GM23338 (cell line): ENCODE data around the gene C11orf98. TPM values are rescaled to one million over a fixed set of nuclear protein-coding genes. Genes with fewer than 3 reads are reported as not detected.
A peak's percentile ranks its signal among the peaks of the same experiment; 100 is the strongest.
"Not testable (repeated sequence)": the region's sequence is repeated elsewhere in the genome, so short reads cannot be mapped to it uniquely, and the experiment has no call there.

Experiments
- ATAC-seq: fragments of 200-7000 bp; cut with Tn5 transposase; 3 replicates; pipeline ENCODE4 v1.9.1; 2020
- DNase-seq: peaks from one replicate; pipeline ENCODE4 v3.0.0-alpha.2; 2015; ENCODE audit warnings: low spot score
- H2AFZ ChIP-seq: fragments of 200-600 bp; sonication (generic); 2 replicates; pipeline ENCODE4 v1.8.0; 2016; ENCODE audit warnings: antibody characterized with exemption, mild to moderate bottlenecking, moderate library complexity
- H3F3A ChIP-seq: fragments of 200-600 bp; sonication (generic); replicated peaks from 2 replicates; pipeline ENCODE4 v1.8.0; 2017; ENCODE audit warnings: antibody characterized with exemption, mixed run types, low read depth
- H3K27ac ChIP-seq: fragments of 200-600 bp; sonication (generic); 2 replicates; pipeline ENCODE4 v1.6.1; 2016; ENCODE audit warnings: low read depth
- H3K27me3 ChIP-seq: fragments of 200-600 bp; sonication (generic); 2 replicates; pipeline ENCODE4 v1.8.0; 2016; ENCODE audit warnings: mild to moderate bottlenecking, mixed run types, moderate library complexity; ENCODE audit not compliant: insufficient read depth
- H3K36me3 ChIP-seq: fragments of 200-600 bp; sonication (generic); 2 replicates; pipeline ENCODE4 v1.8.0; 2016; ENCODE audit warnings: mild to moderate bottlenecking; ENCODE audit not compliant: insufficient read depth
- H3K4me1 ChIP-seq: fragments of 200-600 bp; sonication (generic); 2 replicates; pipeline ENCODE4 v1.8.0; 2016; ENCODE audit warnings: mild to moderate bottlenecking, moderate library complexity; ENCODE audit not compliant: insufficient read depth
- H3K4me2 ChIP-seq: fragments of 200-600 bp; sonication (generic); 2 replicates; pipeline ENCODE4 v1.7.1; 2017; ENCODE audit warnings: mixed run types
- H3K4me3 ChIP-seq: fragments of 200-600 bp; sonication (generic); 2 replicates; pipeline ENCODE4 v1.6.1; 2016; ENCODE audit warnings: mixed run types
- H3K79me2 ChIP-seq: fragments of 200-600 bp; sonication (generic); replicated peaks from 2 replicates; pipeline ENCODE4 v1.8.0; 2017; ENCODE audit warnings: mild to moderate bottlenecking; ENCODE audit not compliant: insufficient read depth
- H3K9me2 ChIP-seq: fragments of 200-600 bp; sonication (generic); 2 replicates; pipeline ENCODE4 v1.8.0; 2017; ENCODE audit not compliant: insufficient read depth
- H4K20me1 ChIP-seq: fragments of 200-600 bp; sonication (generic); replicated peaks from 2 replicates; pipeline ENCODE4 v1.8.0; 2017; ENCODE audit warnings: mild to moderate bottlenecking; ENCODE audit not compliant: insufficient read depth
- H3K27ac Mint-ChIP-seq: 2 replicates; pipeline ENCODE4 v1.8.0; 2020; ENCODE audit warnings: inconsistent platforms, mild to moderate bottlenecking, moderate library complexity, mixed read lengths
- H3K27me3 Mint-ChIP-seq: 3 replicates; pipeline ENCODE4 v1.8.0; 2022; ENCODE audit warnings: low read depth, mild to moderate bottlenecking, moderate library complexity, mixed read lengths, inconsistent platforms; ENCODE audit not compliant: insufficient read depth, poor library complexity
- H3K36me3 Mint-ChIP-seq: 3 replicates; pipeline ENCODE4 v1.8.0; 2021; ENCODE audit warnings: low read depth, mild to moderate bottlenecking, inconsistent platforms, moderate library complexity, mixed read lengths
- H3K4me1 Mint-ChIP-seq: 3 replicates; pipeline ENCODE4 v1.8.0; 2020; ENCODE audit warnings: mild to moderate bottlenecking, inconsistent platforms, mixed read lengths
- H3K4me3 Mint-ChIP-seq: 3 replicates; pipeline ENCODE4 v1.8.0; 2021; ENCODE audit warnings: moderate library complexity, mild to moderate bottlenecking, inconsistent platforms, mixed read lengths
- H3K9me3 Mint-ChIP-seq: 3 replicates; pipeline ENCODE4 v1.8.0; 2020; ENCODE audit warnings: moderate library complexity, mild to moderate bottlenecking, inconsistent platforms, mixed read lengths
- POLR2AphosphoS5 ChIP-seq: IDR thresholded peaks from 2 replicates; pipeline ENCODE4 v1.6.1; 2016; ENCODE audit warnings: antibody characterized with exemption, low read depth
- REST ChIP-seq: IDR thresholded peaks from one replicate; pipeline ENCODE4 v1.6.1; 2018; ENCODE audit warnings: antibody characterized with exemption; ENCODE audit not compliant: unreplicated experiment
- ZNF114 ChIP-seq: fragments of 250-450 bp; sonication (Bioruptor Pico); IDR thresholded peaks from 2 replicates; pipeline ENCODE4 v1.5.0; 2020; ENCODE audit warnings: mild to moderate bottlenecking, moderate library complexity
- polyA plus RNA-seq: library from polyadenylated mRNA; unstranded; fragments of >200 nt; fragmentation: Nextera tagmentation; extraction: Ambion mirVana; gene quantifications from 2 replicates; pipeline ENCODE4 v1.2.1, GENCODE V29; 2016
- total RNA-seq: library from RNA; depleted of rRNA; stranded (reverse); fragments of >200 nt; shearing (Covaris generic); gene quantifications from 2 replicates; pipeline ENCODE4 v1.2.3, GENCODE V29; 2014

C11orf98 gene
- total and polyA plus RNA-seq, 2 experiments from 2014 or later, result 132 to 479 TPM

- Mint-ChIP-seq H3K4me1 (peaks cover 36% of the 10 kb centered on the region), H3K4me3 (peak overlapping the region; percentile 92), H3K9me3 (no peaks in the 10 kb centered on the region), H3K27ac (peak overlapping the region; percentile 98), H3K36me3 (peaks cover 38% of the 10 kb centered on the region), H3K27me3 (peaks cover 27% of the 10 kb centered on the region)
- peak overlapping the region; percentile 65 for H3K4me3 ChIP-seq
- TF ChIP-seq REST, result no peak
- TF ChIP-seq POLR2AphosphoS5, result peak; percentile 79
- no peaks in the 10 kb centered on the region for H3K9me2 ChIP-seq
- H3F3A ChIP-seq, result peaks cover 46% of the 10 kb centered on the region
- H3K36me3 ChIP-seq, result peaks cover 12% of the 10 kb centered on the region
- H4K20me1 ChIP-seq, result no peaks in the 10 kb centered on the region
- ATAC-seq (peak; percentile 49), DNase-seq (peak; percentile 97)
- H3K79me2 ChIP-seq, result peaks cover 9% of the 10 kb centered on the region
- H3K27ac ChIP-seq, result peak overlapping the region; percentile 74
- peak overlapping the region; percentile 87; the same call in 1 of the 2 replicates for H2AFZ ChIP-seq
- peaks cover 28% of the 10 kb centered on the region for H3K4me1 ChIP-seq
- H3K27me3 ChIP-seq, result no peaks in the 10 kb centered on the region
- H3K4me2 ChIP-seq, result peak overlapping the region; percentile 100
These were observed 41.2 kb upstream of the C11orf98 start for GRCh38 chr11:62705880-62706849.

- H3K27ac Mint-ChIP-seq, result peak overlapping the region; percentile 98
- H3K9me3 Mint-ChIP-seq, result no peaks in the 10 kb centered on the region
- H3K36me3 Mint-ChIP-seq, result peaks cover 36% of the 10 kb centered on the region
- peak overlapping the region; percentile 65 for H3K4me3 ChIP-seq
- H4K20me1 ChIP-seq, result no peaks in the 10 kb centered on the region; the same call in 1 of the 2 replicates
- H3K27ac ChIP-seq, result peak overlapping the region; percentile 74; the same call in 1 of the 2 replicates
- no peaks in the 10 kb centered on the region for H3K9me2 ChIP-seq
- DNase-seq, result peak; percentile 48
- TF ChIP-seq ZNF114 (CRISPR knock-in tag), result no peak
- no peaks in the 10 kb centered on the region for H3K27me3 ChIP-seq
- H3K79me2 ChIP-seq, result peaks cover 9% of the 10 kb centered on the region
- peak overlapping the region; percentile 100 for H3K4me2 ChIP-seq
- peaks cover 23% of the 10 kb centered on the region for H3K4me1 ChIP-seq
- peak overlapping the region; percentile 87; the same call in 1 of the 2 replicates for H2AFZ ChIP-seq
- H3K4me1 Mint-ChIP-seq, result peaks cover 32% of the 10 kb centered on the region
- H3K36me3 ChIP-seq, result peaks cover 12% of the 10 kb centered on the region
- ATAC-seq, result no peak
- H3F3A ChIP-seq, result peaks cover 41% of the 10 kb centered on the region
- peaks cover 27% of the 10 kb centered on the region for H3K27me3 Mint-ChIP-seq
- H3K4me3 Mint-ChIP-seq, result peak overlapping the region; percentile 92
These were observed 40.4 kb upstream of the C11orf98 start for GRCh38 chr11:62705413-62705812.

GRCh38 chr11:62703921-62704320 is 38.9 kb upstream of the C11orf98 start:
- Histone ChIP-seq H3K4me1 (peaks cover 17% of the 10 kb centered on the region), H3F3A (peaks cover 32% of the 10 kb centered on the region), H3K36me3 (peaks cover 11% of the 10 kb centered on the region)
- not testable (repeated sequence) for ATAC-seq, H3K79me2 ChIP-seq, H3K9me2 ChIP-seq, H3K27ac ChIP-seq, H3K27me3 ChIP-seq, H3K9me3 Mint-ChIP-seq, H4K20me1 ChIP-seq, H3K27ac Mint-ChIP-seq, H2AFZ ChIP-seq, H3K4me2 ChIP-seq, H3K4me3 Mint-ChIP-seq, DNase-seq, H3K4me3 ChIP-seq
- H3K36me3 Mint-ChIP-seq, result peaks cover 33% of the 10 kb centered on the region
- H3K4me1 Mint-ChIP-seq, result peaks cover 25% of the 10 kb centered on the region
- H3K27me3 Mint-ChIP-seq, result peaks cover 19% of the 10 kb centered on the region
